Activated naive CD4-positive, alpha-beta T cell treated with anti-CD3 and anti-CD28 coated beads for 36 hours (primary cell): ENCODE measurements around the gene ADAMTS18. TPM values are rescaled to one million over a fixed set of nuclear protein-coding genes. Genes with fewer than 3 reads are reported as not detected.
"Not testable (repeated sequence)": the region's sequence is repeated elsewhere in the genome, so short reads cannot be mapped to it uniquely, and the experiment has no call there.

ENCODE experiments used
- CTCF ChIA-PET: fragments of 350-600 bp; sonication (Branson Sonifier 250); formaldehyde crosslinking; loops from one replicate; lab custom pipeline; 2021; ENCODE audit warnings: antibody characterized with exemption; lab: Charles Lee
- DNase-seq: peaks from one replicate; pipeline ENCODE4 v3.0.0-alpha.2; 2020
- H3K27ac Mint-ChIP-seq: one replicate; pipeline ENCODE4 v1.8.0; 2021; ENCODE audit warnings: mild to moderate bottlenecking, mixed read lengths
- H3K27me3 Mint-ChIP-seq: one replicate; pipeline ENCODE4 v1.8.0; 2021; ENCODE audit warnings: low read depth, mixed read lengths
- H3K36me3 Mint-ChIP-seq: one replicate; pipeline ENCODE4 v1.8.0; 2021; ENCODE audit warnings: low read depth, mixed read lengths
- H3K4me1 Mint-ChIP-seq: one replicate; pipeline ENCODE4 v1.8.0; 2021; ENCODE audit warnings: low read depth, mixed read lengths
- H3K4me3 Mint-ChIP-seq: one replicate; pipeline ENCODE4 v1.8.0; 2021; ENCODE audit warnings: mild to moderate bottlenecking, moderate library complexity, mixed read lengths
- H3K9me3 Mint-ChIP-seq: one replicate; pipeline ENCODE4 v1.8.0; 2021; ENCODE audit warnings: mixed read lengths
- intact Hi-C: fragments of 100-400 bp; cut with micrococcal nuclease; formaldehyde crosslinking; loops from one replicate; pipeline ENCODE4 v1.15.1; 2023
- total RNA-seq, 2 experiments: library from RNA; stranded (reverse); gene quantifications; one replicate each; pipeline ENCODE4 v1.2.3, GENCODE V29; 2021

The ADAMTS18 gene
- total RNA-seq, 2 experiments from 2014 or later = not detected

GRCh38 chr16:77289331-77289809 is 145.5 kb downstream of the ADAMTS18 start:
- Mint-ChIP-seq H3K4me1 (peaks cover 8% of the 10 kb centered on the region), H3K27me3 (no peaks in the 10 kb centered on the region), H3K27ac (no peak overlapping the region), H3K4me3 (no peak overlapping the region), H3K9me3 (no peaks in the 10 kb centered on the region), H3K36me3 (no peaks in the 10 kb centered on the region)
- intact Hi-C loops = no loop called here
- CTCF ChIA-PET = no interaction called here
- DNase-seq = no peak

- CTCF ChIA-PET = interaction anchor here (1.6 to 2.1 kb wide), 2 partner anchors 16 to 51 kb away, joined by 3 to 7 read pairs; no protein-coding TSS in a partner anchor
- peaks cover 8% of the 10 kb centered on the region for H3K4me1 Mint-ChIP-seq
- no peak overlapping the region for H3K4me3 Mint-ChIP-seq
- H3K36me3 Mint-ChIP-seq = no peaks in the 10 kb centered on the region
- DNase-seq = no peak
- no peak overlapping the region for H3K27ac Mint-ChIP-seq
- intact Hi-C loops = loop anchor here (1.0 kb wide), 2 partner anchors 20 to 42 kb away; no protein-coding TSS in a partner anchor
- no peaks in the 10 kb centered on the region for H3K9me3 Mint-ChIP-seq
- no peaks in the 10 kb centered on the region for H3K27me3 Mint-ChIP-seq
Measured at GRCh38 chr16:77288222-77288621, 146.6 kb downstream of the ADAMTS18 start.

DNA sequence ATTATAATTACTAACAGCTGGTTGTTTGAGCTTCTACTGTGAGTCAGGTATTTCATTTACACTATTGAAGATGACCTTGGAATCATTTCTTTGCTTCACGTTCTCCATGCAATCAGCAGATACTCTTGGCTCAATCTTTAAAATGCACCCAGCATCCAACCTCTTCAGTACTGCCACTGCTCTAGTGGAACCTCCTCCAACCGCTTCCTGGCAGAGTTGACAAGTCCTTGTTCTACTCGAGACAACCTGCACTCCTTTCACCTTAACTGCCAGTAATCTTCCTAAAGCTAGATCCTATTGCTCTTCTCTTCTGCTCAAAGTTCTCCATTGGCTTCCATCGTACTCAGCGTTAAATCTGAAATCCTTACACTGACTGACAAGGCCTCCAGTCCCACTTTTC is 149.2 kb downstream of the ADAMTS18 start:
- H3K27ac Mint-ChIP-seq = no peak overlapping the region
- intact Hi-C loops = no loop called here
- H3K27me3 Mint-ChIP-seq = no peaks in the 10 kb centered on the region
- H3K4me3 Mint-ChIP-seq = no peak overlapping the region
- peaks cover 8% of the 10 kb centered on the region for H3K4me1 Mint-ChIP-seq
- CTCF ChIA-PET = no interaction called here
- H3K9me3 Mint-ChIP-seq = no peaks in the 10 kb centered on the region
- DNase-seq = no peak
- no peaks in the 10 kb centered on the region for H3K36me3 Mint-ChIP-seq

- no peaks in the 10 kb centered on the region for H3K27me3 Mint-ChIP-seq
- H3K4me3 Mint-ChIP-seq = no peak overlapping the region
- CTCF ChIA-PET = interaction anchor here (0.7 kb wide), 1 partner anchor 1654 kb away, joined by 5 read pairs; no protein-coding TSS in a partner anchor
- no peak overlapping the region for H3K27ac Mint-ChIP-seq
- H3K36me3 Mint-ChIP-seq = no peaks in the 10 kb centered on the region
- intact Hi-C loops = no loop called here
- H3K4me1 Mint-ChIP-seq = no peaks in the 10 kb centered on the region
- no peak for DNase-seq
- H3K9me3 Mint-ChIP-seq = no peaks in the 10 kb centered on the region
Measured at GRCh38 chr16:77282345-77282744, 152.5 kb downstream of the ADAMTS18 start.

- H3K4me1 Mint-ChIP-seq, H3K9me3 Mint-ChIP-seq, DNase-seq, H3K36me3 Mint-ChIP-seq, H3K27ac Mint-ChIP-seq, intact Hi-C loops, CTCF ChIA-PET, H3K4me3 Mint-ChIP-seq, H3K27me3 Mint-ChIP-seq: not testable (repeated sequence)
Measured at GRCh38 chr16:77279316-77279715, 155.5 kb downstream of the ADAMTS18 start.

- intact Hi-C loops = no loop called here
- CTCF ChIA-PET = no interaction called here
- Mint-ChIP-seq H3K4me3 (no peak overlapping the region), H3K27ac (no peak overlapping the region), H3K9me3 (no peaks in the 10 kb centered on the region), H3K27me3 (peaks cover 8% of the 10 kb centered on the region), H3K4me1 (no peaks in the 10 kb centered on the region), H3K36me3 (no peaks in the 10 kb centered on the region)
- no peak for DNase-seq
Measured at GRCh38 chr16:77277571-77277970, 157.3 kb downstream of the ADAMTS18 start.

DNA sequence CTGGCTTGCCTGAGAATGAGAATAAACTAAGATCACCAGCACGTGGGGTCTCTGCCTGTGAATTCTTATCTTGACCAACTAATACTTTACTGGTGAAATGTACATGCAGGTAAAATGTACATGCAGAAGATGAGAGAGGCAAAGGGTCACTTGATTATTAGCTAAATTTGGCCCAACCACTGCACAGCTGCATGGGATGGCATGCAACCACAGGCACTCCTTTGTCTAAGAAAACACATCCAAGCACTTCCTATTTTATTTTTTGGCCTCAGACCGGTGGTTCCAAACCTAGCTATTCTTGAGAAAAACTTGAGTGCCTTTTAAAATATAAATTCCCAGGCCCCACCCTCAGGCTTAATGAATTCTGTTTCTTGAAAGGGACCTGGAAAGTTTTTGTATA is 157.7 kb downstream of the ADAMTS18 start:
- Mint-ChIP-seq H3K27me3 (peaks cover 12% of the 10 kb centered on the region), H3K4me3 (no peak overlapping the region), H3K4me1 (no peaks in the 10 kb centered on the region), H3K9me3 (no peaks in the 10 kb centered on the region), H3K36me3 (no peaks in the 10 kb centered on the region), H3K27ac (no peak overlapping the region)
- CTCF ChIA-PET = no interaction called here
- DNase-seq = no peak
- intact Hi-C loops = no loop called here

GRCh38 chr16:77276661-77277060 is 158.2 kb downstream of the ADAMTS18 start:
- Mint-ChIP-seq H3K27me3 (peaks cover 16% of the 10 kb centered on the region), H3K36me3 (no peaks in the 10 kb centered on the region), H3K27ac (no peak overlapping the region), H3K4me1 (no peaks in the 10 kb centered on the region), H3K4me3 (no peak overlapping the region), H3K9me3 (no peaks in the 10 kb centered on the region)
- DNase-seq = no peak
- intact Hi-C loops = no loop called here
- CTCF ChIA-PET = no interaction called here

DNA sequence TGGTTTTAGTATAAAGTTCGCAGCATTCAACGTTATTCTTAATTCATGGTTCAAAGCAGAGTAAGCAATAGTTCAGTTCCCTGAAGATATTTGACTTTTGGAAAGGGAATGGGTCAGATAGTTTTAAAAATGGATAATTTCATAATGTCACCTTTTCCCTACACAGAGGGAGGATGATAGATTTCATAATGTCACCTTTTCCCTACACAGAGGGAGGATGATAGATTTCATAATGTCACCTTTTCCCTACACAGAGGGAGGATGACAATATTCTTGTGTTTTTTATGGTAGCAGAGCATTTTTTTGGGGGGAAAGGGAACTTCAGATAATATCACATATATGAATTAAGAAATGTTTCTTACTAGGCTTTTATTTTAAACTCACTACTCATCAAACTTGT is 159.5 kb downstream of the ADAMTS18 start:
- H3K27me3 Mint-ChIP-seq = peaks cover 17% of the 10 kb centered on the region
- H3K27ac Mint-ChIP-seq, H3K4me3 Mint-ChIP-seq, intact Hi-C loops, DNase-seq, H3K9me3 Mint-ChIP-seq, CTCF ChIA-PET, H3K4me1 Mint-ChIP-seq, H3K36me3 Mint-ChIP-seq: not testable (repeated sequence)

DNA sequence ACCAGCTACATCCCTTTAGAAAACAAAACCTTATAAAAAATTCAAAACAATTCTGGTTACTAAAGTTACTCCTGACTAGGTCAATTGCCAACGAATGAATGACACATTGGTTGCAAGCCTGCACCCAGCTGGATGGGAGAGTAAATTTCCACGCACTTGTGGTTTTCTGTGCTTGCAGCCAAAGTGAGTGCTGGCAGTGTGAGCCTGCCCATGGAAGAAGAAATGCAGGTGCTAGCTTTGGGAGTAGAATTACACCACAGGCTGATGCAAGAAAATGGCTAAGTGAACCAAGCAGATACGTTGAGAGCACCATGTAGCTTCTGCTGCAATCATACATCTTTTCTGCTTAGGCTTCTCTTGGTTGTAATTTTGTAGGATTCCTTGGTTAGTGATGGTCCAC is 161.0 kb downstream of the ADAMTS18 start:
- H3K4me3 Mint-ChIP-seq = no peak overlapping the region
- H3K9me3 Mint-ChIP-seq = no peaks in the 10 kb centered on the region
- intact Hi-C loops = no loop called here
- CTCF ChIA-PET = no interaction called here
- H3K4me1 Mint-ChIP-seq = no peaks in the 10 kb centered on the region
- no peak for DNase-seq
- peaks cover 23% of the 10 kb centered on the region for H3K27me3 Mint-ChIP-seq
- H3K27ac Mint-ChIP-seq = no peak overlapping the region
- H3K36me3 Mint-ChIP-seq = no peaks in the 10 kb centered on the region

DNA sequence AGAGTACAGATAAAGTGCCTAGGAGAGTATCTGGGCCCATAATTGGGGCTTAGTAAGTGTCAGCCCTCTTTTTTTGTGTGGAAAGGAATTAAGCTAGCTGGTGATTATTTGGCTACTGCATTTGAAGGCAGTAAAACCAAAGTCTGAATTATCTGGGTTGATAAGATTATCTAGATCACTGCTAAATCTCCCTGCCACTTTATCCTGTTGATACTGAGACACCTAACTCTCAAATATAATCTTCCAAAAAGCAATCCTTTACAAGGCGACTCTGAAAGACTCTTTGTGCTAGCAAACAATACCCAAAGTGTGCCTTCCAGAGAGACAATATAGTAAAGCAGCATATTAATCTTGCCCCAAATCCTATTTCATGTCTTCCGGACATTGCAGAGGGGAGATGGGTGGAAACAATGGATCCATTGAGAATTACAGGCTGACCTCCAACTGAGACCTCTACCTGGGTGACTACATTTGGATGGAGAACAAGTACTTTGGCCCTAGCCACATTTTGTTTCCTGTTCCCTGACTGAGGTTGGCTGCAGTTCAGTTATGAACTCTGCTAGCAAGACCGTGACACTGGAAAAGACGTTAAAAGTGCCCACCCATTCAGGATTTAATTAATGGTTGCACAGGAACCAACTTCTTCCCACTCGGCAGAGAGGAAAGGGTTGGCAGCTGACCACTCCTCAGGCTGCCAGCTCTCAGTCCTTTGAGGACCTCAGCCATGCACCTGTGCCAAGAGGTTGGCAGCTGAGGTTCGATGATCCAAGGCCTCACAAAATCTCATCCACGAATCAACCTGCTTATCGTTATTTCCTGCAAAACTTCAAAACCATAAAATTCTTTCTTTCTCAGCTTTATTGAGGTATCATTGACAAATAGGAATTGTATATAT is 163.1 kb downstream of the ADAMTS18 start:
- intact Hi-C loops = no loop called here
- CTCF ChIA-PET = interaction anchor here (1.2 kb wide), 1 partner anchor 35 kb away, joined by 5 read pairs; no protein-coding TSS in a partner anchor
- no peaks in the 10 kb centered on the region for H3K36me3 Mint-ChIP-seq
- DNase-seq = no peak
- no peaks in the 10 kb centered on the region for H3K9me3 Mint-ChIP-seq
- peaks cover 36% of the 10 kb centered on the region for H3K27me3 Mint-ChIP-seq
- H3K4me1 Mint-ChIP-seq = no peaks in the 10 kb centered on the region
- no peak overlapping the region for H3K27ac Mint-ChIP-seq
- no peak overlapping the region for H3K4me3 Mint-ChIP-seq

- H3K36me3 Mint-ChIP-seq, H3K27ac Mint-ChIP-seq, DNase-seq, CTCF ChIA-PET, intact Hi-C loops, H3K4me1 Mint-ChIP-seq, H3K9me3 Mint-ChIP-seq, H3K4me3 Mint-ChIP-seq: not testable (repeated sequence)
- H3K27me3 Mint-ChIP-seq = peaks cover 46% of the 10 kb centered on the region
Measured at GRCh38 chr16:77266185-77266584, 168.6 kb downstream of the ADAMTS18 start.

- Mint-ChIP-seq H3K36me3 (no peaks in the 10 kb centered on the region), H3K4me3 (no peak overlapping the region), H3K9me3 (peaks cover 2% of the 10 kb centered on the region), H3K27me3 (peaks cover 36% of the 10 kb centered on the region), H3K27ac (no peak overlapping the region), H3K4me1 (no peaks in the 10 kb centered on the region)
- DNase-seq = no peak
- intact Hi-C loops = no loop called here
- CTCF ChIA-PET = interaction anchor here (0.9 kb wide), 1 partner anchor 26 kb away, joined by 3 read pairs; no protein-coding TSS in a partner anchor
Measured at GRCh38 chr16:77262971-77263370, 171.9 kb downstream of the ADAMTS18 start.
